ENCODE results near the gene CDC27.
"Not testable (repeated sequence)": the region's sequence is repeated elsewhere in the genome, so short reads cannot be mapped to it uniquely, and the experiment has no call there.

CDC27 gene

GRCh38 chr17:47177261-47177660 lies 11.8 kb downstream of the CDC27 start:
- peaks cover 10 to 55% (median 50%) of the 10 kb centered on the region in 3 donors for H3K36me3 ChIP-seq
- intact Hi-C loops (cut with DNase I; ENCODE audit: low total_unique reads), result no loop called here
- no peak for DNase-seq
- H3K27me3 ChIP-seq, result no peaks in the 10 kb centered on the region
- peaks cover 0 to 50% (median 13%) of the 10 kb centered on the region in 4 donors for H3K4me1 ChIP-seq
- no peak for TF ChIP-seq CTCF (IDR thresholded peaks at IDR 0.05)
- no peaks in the 10 kb centered on the region for H3K9me3 ChIP-seq
- no peak overlapping the region for H3K4me3 ChIP-seq
- no peak overlapping the region for H3K27ac ChIP-seq

GRCh38 chr17:47176389-47176826 lies 12.7 kb downstream of the CDC27 start:
- DNase-seq, result no peak
- TF ChIP-seq CTCF (IDR thresholded peaks at IDR 0.05), result no peak
- Histone ChIP-seq H3K4me3 (no peak overlapping the region), H3K4me1 (peaks cover 0 to 42% (median 7%) of the 10 kb centered on the region in 4 donors), H3K27me3 (no peaks in the 10 kb centered on the region), H3K9me3 (no peaks in the 10 kb centered on the region), H3K27ac (no peak overlapping the region), H3K36me3 (peaks cover 10 to 55% (median 50%) of the 10 kb centered on the region in 3 donors)
- intact Hi-C loops (cut with DNase I; ENCODE audit: low total_unique reads), result no loop called here

GRCh38 chr17:47174823-47175222 lies 14.3 kb downstream of the CDC27 start:
- H3K36me3 ChIP-seq, result peaks cover 11 to 47% (median 46%) of the 10 kb centered on the region in 3 donors
- H3K9me3 ChIP-seq; H3K27me3 ChIP-seq; intact Hi-C loops (cut with DNase I; ENCODE audit: low total_unique reads); H3K27ac ChIP-seq; H3K4me3 ChIP-seq; DNase-seq: not testable (repeated sequence)
- peaks cover 0 to 41% (median 7%) of the 10 kb centered on the region in 4 donors for H3K4me1 ChIP-seq

- intact Hi-C loops (cut with DNase I; ENCODE audit: low total_unique reads), result no loop called here
- H3K4me3 ChIP-seq, result no peak overlapping the region
- no peak overlapping the region for H3K27ac ChIP-seq
- no peak for TF ChIP-seq CTCF (IDR thresholded peaks at IDR 0.05)
- peaks cover 21 to 47% (median 41%) of the 10 kb centered on the region in 3 donors for H3K36me3 ChIP-seq
- DNase-seq, result no peak
- H3K9me3 ChIP-seq, result no peaks in the 10 kb centered on the region
- no peaks in the 10 kb centered on the region for H3K27me3 ChIP-seq
- peaks cover 0 to 24% (median 3%) of the 10 kb centered on the region in 4 donors for H3K4me1 ChIP-seq
Observed at GRCh38 chr17:47172696-47173565, 16.2 kb downstream of the CDC27 start.

GRCh38 chr17:47170710-47171109 lies 18.4 kb downstream of the CDC27 start:
- no peaks in the 10 kb centered on the region for H3K27me3 ChIP-seq
- intact Hi-C loops (cut with DNase I; ENCODE audit: low total_unique reads), result no loop called here
- no peak for TF ChIP-seq CTCF (IDR thresholded peaks at IDR 0.05)
- peaks cover 21 to 49% (median 46%) of the 10 kb centered on the region in 3 donors for H3K36me3 ChIP-seq
- H3K4me3 ChIP-seq, result no peak overlapping the region
- H3K27ac ChIP-seq, result no peak overlapping the region
- H3K9me3 ChIP-seq, result no peaks in the 10 kb centered on the region
- peaks cover 0 to 16% (median 1%) of the 10 kb centered on the region in 4 donors for H3K4me1 ChIP-seq
- DNase-seq, result no peak

GRCh38 chr17:47168896-47169295 lies 20.2 kb downstream of the CDC27 start:
- peaks cover 0 to 14% (median 1%) of the 10 kb centered on the region in 4 donors for H3K4me1 ChIP-seq
- H3K27ac ChIP-seq; intact Hi-C loops (cut with DNase I; ENCODE audit: low total_unique reads); H3K27me3 ChIP-seq; DNase-seq; H3K9me3 ChIP-seq; H3K4me3 ChIP-seq: not testable (repeated sequence)
- peaks cover 18 to 46% (median 41%) of the 10 kb centered on the region in 3 donors for H3K36me3 ChIP-seq

- H3K4me1 ChIP-seq; H3K4me3 ChIP-seq; H3K9me3 ChIP-seq; H3K27ac ChIP-seq; H3K27me3 ChIP-seq; DNase-seq; intact Hi-C loops (cut with DNase I; ENCODE audit: low total_unique reads): not testable (repeated sequence)
- H3K36me3 ChIP-seq, result peaks cover 16 to 48% (median 40%) of the 10 kb centered on the region in 3 donors
Observed at GRCh38 chr17:47166854-47167253, 22.2 kb downstream of the CDC27 start.
